MCF 10A (cell line): ENCODE measurements around the gene NYAP2. TPM values are rescaled to one million over a fixed set of nuclear protein-coding genes. Genes with fewer than 3 reads are reported as not detected.

Experiments
- BruUV-seq: library from RNA; stranded (reverse); fragments of 400-500 nt; replicated peaks from 2 replicates; lab custom pipeline; 2021; lab: Mats Ljungman, UMichigan
- CTCF ChIA-PET: fragments of 300-600 bp; sonication (Branson Sonifier 250); formaldehyde crosslinking; extraction: SDS; loops from one replicate; lab custom pipeline; 2021; ENCODE audit warnings: antibody characterized with exemption, inconsistent platforms; lab: Yijun Ruan, JAX
- POLR2A ChIA-PET: fragments of 300-600, 350-650 bp; sonication (Branson Sonifier 250); formaldehyde crosslinking; extraction: SDS; loops from one replicate; lab custom pipeline; 2020; ENCODE audit warnings: antibody characterized with exemption, inconsistent platforms; lab: Yijun Ruan, JAX
- DNase-seq: peaks from one replicate; pipeline ENCODE4 v3.0.0-alpha.2; 2018; ENCODE audit not compliant: unreplicated experiment
- H3K27ac Mint-ChIP-seq: one replicate; pipeline ENCODE4 v1.8.0; 2022; ENCODE audit warnings: mild to moderate bottlenecking, low read depth, mixed read lengths; ENCODE audit not compliant: unreplicated experiment
- H3K27me3 Mint-ChIP-seq: one replicate; pipeline ENCODE4 v1.8.0; 2022; ENCODE audit warnings: mixed read lengths; ENCODE audit not compliant: insufficient read depth, unreplicated experiment
- H3K36me3 Mint-ChIP-seq: one replicate; pipeline ENCODE4 v1.8.0; 2022; ENCODE audit warnings: mild to moderate bottlenecking, moderate library complexity, mixed read lengths; ENCODE audit not compliant: insufficient read depth, unreplicated experiment
- H3K4me1 Mint-ChIP-seq: one replicate; pipeline ENCODE4 v1.8.0; 2022; ENCODE audit warnings: mixed read lengths; ENCODE audit not compliant: insufficient read depth, unreplicated experiment
- H3K4me3 Mint-ChIP-seq: one replicate; pipeline ENCODE4 v1.8.0; 2022; ENCODE audit warnings: mild to moderate bottlenecking, moderate library complexity, mixed read lengths; ENCODE audit not compliant: unreplicated experiment
- H3K9me3 Mint-ChIP-seq: one replicate; pipeline ENCODE4 v1.8.0; 2022; ENCODE audit warnings: mixed read lengths; ENCODE audit not compliant: unreplicated experiment
- CTCF ChIP-seq: fragments of 200-600 bp; IDR thresholded peaks from one replicate; pipeline ENCODE4 v1.8.0; 2022; ENCODE audit warnings: antibody characterized with exemption, mild to moderate bottlenecking; ENCODE audit not compliant: unreplicated experiment
- intact Hi-C: fragments of 100-400 bp; cut with micrococcal nuclease; formaldehyde crosslinking; loops from 2 replicates; pipeline ENCODE4 v1.14.1; 2022
- total RNA-seq: library from RNA; stranded (reverse); gene quantifications from 2 replicates; pipeline ENCODE4 v1.2.3, GENCODE V29; 2022

NYAP2 gene
- total RNA-seq, 1 experiment from 2014 or later: not detected

- TF ChIP-seq CTCF: no peak
- ChIA-PET POLR2A (interaction anchor here (0.7 kb wide), 1 partner anchor 12 kb away, joined by 3 read pairs; no protein-coding TSS in a partner anchor), CTCF (no interaction called here)
- DNase-seq: no peak
- Mint-ChIP-seq H3K36me3 (no peaks in the 10 kb centered on the region), H3K4me1 (no peaks in the 10 kb centered on the region), H3K27ac (no peak overlapping the region), H3K9me3 (peaks cover 8% of the 10 kb centered on the region), H3K4me3 (no peak overlapping the region), H3K27me3 (peaks cover 36% of the 10 kb centered on the region)
- intact Hi-C loops: no loop called here
- BruUV-seq: no TSS peak
Observed at GRCh38 chr2:225574582-225575138, 175.2 kb downstream of the NYAP2 start.

- POLR2A ChIA-PET: no interaction called here
- Mint-ChIP-seq H3K36me3 (no peaks in the 10 kb centered on the region), H3K4me3 (no peak overlapping the region), H3K4me1 (no peaks in the 10 kb centered on the region), H3K9me3 (no peaks in the 10 kb centered on the region), H3K27me3 (peaks cover 37% of the 10 kb centered on the region), H3K27ac (no peak overlapping the region)
- DNase-seq: no peak
- intact Hi-C loops: no loop called here
- no TSS peak for BruUV-seq
- TF ChIP-seq CTCF: no peak
- CTCF ChIA-PET: interaction anchor here (0.6 kb wide), 2 partner anchors 92 to 299 kb away, joined by 5 to 6 read pairs; no protein-coding TSS in a partner anchor
Observed at GRCh38 chr2:225581135-225581534, 181.6 kb downstream of the NYAP2 start.

GRCh38 chr2:225581906-225582305 is 182.4 kb downstream of the NYAP2 start:
- no peak for TF ChIP-seq CTCF
- intact Hi-C loops: no loop called here
- ChIA-PET POLR2A (no interaction called here), CTCF (no interaction called here)
- BruUV-seq: no TSS peak
- Mint-ChIP-seq H3K27ac (no peak overlapping the region), H3K27me3 (peaks cover 37% of the 10 kb centered on the region), H3K36me3 (no peaks in the 10 kb centered on the region), H3K4me1 (no peaks in the 10 kb centered on the region), H3K9me3 (no peaks in the 10 kb centered on the region), H3K4me3 (no peak overlapping the region)
- no peak for DNase-seq

GRCh38 chr2:225582355-225583116 is 183.0 kb downstream of the NYAP2 start:
- H3K4me3 Mint-ChIP-seq: no peak overlapping the region
- peaks cover 37% of the 10 kb centered on the region for H3K27me3 Mint-ChIP-seq
- no peak overlapping the region for H3K27ac Mint-ChIP-seq
- POLR2A ChIA-PET: no interaction called here
- no peak for TF ChIP-seq CTCF
- no peaks in the 10 kb centered on the region for H3K4me1 Mint-ChIP-seq
- intact Hi-C loops: no loop called here
- H3K36me3 Mint-ChIP-seq: no peaks in the 10 kb centered on the region
- no peaks in the 10 kb centered on the region for H3K9me3 Mint-ChIP-seq
- CTCF ChIA-PET: interaction anchor here (0.5 kb wide), 1 partner anchor 1097 kb away, joined by 3 read pairs; no protein-coding TSS in a partner anchor
- no TSS peak for BruUV-seq
- no peak for DNase-seq
